Smooth muscle cell (in vitro differentiated cells): ENCODE measurements around the gene PNPLA2. TPM values are rescaled to one million over a fixed set of nuclear protein-coding genes. Genes with fewer than 3 reads are reported as not detected.
A peak's percentile ranks its signal among the peaks of the same experiment; 100 is the strongest.

Experiments
- DNase-seq: peaks from one replicate; lab custom pipeline; 2025; ENCODE audit not compliant: unreplicated experiment; lab: John Stamatoyannopoulos, UW
- H2AFZ ChIP-seq: fragments of 200-600 bp; sonication (generic); 2 replicates; pipeline ENCODE4 v1.6.0; 2016; ENCODE audit warnings: antibody characterized with exemption, low read depth, mild to moderate bottlenecking
- H3F3A ChIP-seq: fragments of 200-600 bp; sonication (generic); 2 replicates; pipeline ENCODE4 v1.6.0; 2017; ENCODE audit warnings: antibody characterized with exemption, low read depth
- H3K27ac ChIP-seq: fragments of 200-600 bp; sonication (generic); 2 replicates; pipeline ENCODE4 v1.5.1; 2016; ENCODE audit warnings: low read depth, mild to moderate bottlenecking
- H3K27me3 ChIP-seq: fragments of 200-600 bp; sonication (generic); 2 replicates; pipeline ENCODE4 v1.6.1; 2016; ENCODE audit warnings: low read depth, mild to moderate bottlenecking
- H3K36me3 ChIP-seq: fragments of 200-600 bp; sonication (generic); 2 replicates; pipeline ENCODE4 v1.5.1; 2016; ENCODE audit warnings: low read depth
- H3K4me1 ChIP-seq: fragments of 200-600 bp; sonication (generic); 2 replicates; pipeline ENCODE4 v1.5.1; 2016; ENCODE audit warnings: low read depth
- H3K4me2 ChIP-seq: fragments of 200-600 bp; sonication (generic); 2 replicates; pipeline ENCODE4 v1.6.0; 2016; ENCODE audit warnings: mild to moderate bottlenecking
- H3K4me3 ChIP-seq: fragments of 200-600 bp; sonication (generic); 2 replicates; pipeline ENCODE4 v1.5.1; 2016; ENCODE audit warnings: mild to moderate bottlenecking
- H3K79me2 ChIP-seq: fragments of 200-600 bp; sonication (generic); 2 replicates; pipeline ENCODE4 v1.6.0; 2016; ENCODE audit warnings: low read depth, mild to moderate bottlenecking
- H3K9ac ChIP-seq: fragments of 200-600 bp; sonication (generic); 2 replicates; pipeline ENCODE4 v1.6.0; 2016; ENCODE audit warnings: low read depth
- H3K9me3 ChIP-seq: fragments of 200-600 bp; sonication (generic); replicated peaks from 2 replicates; pipeline ENCODE4 v1.5.1; 2016; ENCODE audit warnings: low read depth
- H4K20me1 ChIP-seq: fragments of 200-600 bp; sonication (generic); 2 replicates; pipeline ENCODE4 v1.6.0; 2016; ENCODE audit warnings: low read depth
- WGBS: methylation state at CpG from one replicate; pipeline ENCODE4 v1.1.7; 2016; ENCODE audit warnings: low lambda C conversion rate; 5-methylcytosine and 5-hydroxymethylcytosine counted together
- polyA plus RNA-seq: library from polyadenylated mRNA; unstranded; fragments of >200 nt; fragmentation: Nextera tagmentation; extraction: Ambion mirVana; gene quantifications from 2 replicates; pipeline ENCODE4 v1.2.1, GENCODE V29; 2016
- total RNA-seq: library from RNA; depleted of rRNA; stranded (reverse); fragments of >200 nt; gene quantifications from 2 replicates; pipeline ENCODE4 v1.2.3, GENCODE V29; 2014
- TF ChIP-seq, protein P1 (sequence below): fragments of 200-600 bp; sonication (generic); IDR thresholded peaks from 2 replicates; pipeline ENCODE4 v1.5.1; 2017; ENCODE audit warnings: borderline replicate concordance, mild to moderate bottlenecking, antibody characterized with exemption; ENCODE audit not compliant: insufficient read depth, poor library complexity, severe bottlenecking

The PNPLA2 gene
- total and polyA plus RNA-seq, 2 experiments from 2014 or later, result 12.4 to 26.4 TPM

GRCh38 chr11:820655-821511 is 2.2 kb downstream of the PNPLA2 start:
- H3K27ac ChIP-seq, result no peak overlapping the region

DNA sequence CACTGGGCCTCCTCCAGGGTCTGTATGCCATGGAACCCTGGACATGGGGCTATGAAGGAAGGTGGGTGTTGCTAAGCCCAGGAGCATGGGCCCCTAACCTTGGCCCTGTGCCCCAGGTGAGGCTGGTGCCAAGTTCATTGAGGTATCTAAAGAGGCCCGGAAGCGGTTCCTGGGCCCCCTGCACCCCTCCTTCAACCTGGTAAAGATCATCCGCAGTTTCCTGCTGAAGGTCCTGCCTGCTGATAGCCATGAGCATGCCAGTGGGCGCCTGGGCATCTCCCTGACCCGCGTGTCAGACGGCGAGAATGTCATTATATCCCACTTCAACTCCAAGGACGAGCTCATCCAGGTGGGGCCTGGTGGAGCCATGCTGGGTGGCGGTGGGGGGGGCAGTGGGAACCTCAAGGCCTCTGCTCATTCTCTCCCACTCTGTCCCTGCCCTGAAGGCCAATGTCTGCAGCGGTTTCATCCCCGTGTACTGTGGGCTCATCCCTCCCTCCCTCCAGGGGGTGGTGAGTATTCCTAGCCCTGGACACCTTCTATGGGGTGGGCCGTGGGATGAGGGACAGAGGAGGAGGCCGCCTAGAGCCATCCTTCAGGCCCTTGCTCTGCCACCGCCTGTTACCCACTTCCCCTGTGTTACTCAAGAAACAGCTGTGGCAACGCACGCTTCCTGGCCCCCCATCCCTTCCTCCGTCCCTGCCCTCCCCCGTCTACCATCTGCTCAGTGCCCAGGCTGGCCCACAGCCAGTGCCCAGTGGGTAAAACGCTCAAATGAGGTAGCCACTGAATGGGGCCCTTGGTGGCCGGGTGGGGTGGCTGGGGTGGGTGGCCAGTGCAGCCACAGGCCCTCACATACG is 3.0 kb downstream of the PNPLA2 start:
- no peak overlapping the region for H3K27ac ChIP-seq
- DNase-seq, result no peak
- no peak overlapping the region for H3K4me2 ChIP-seq
- no peak overlapping the region for H3K4me3 ChIP-seq
- H3K79me2 ChIP-seq, result peaks cover 13% of the 10 kb centered on the region
- no peak overlapping the region for H2AFZ ChIP-seq
- H3K9ac ChIP-seq, result no peak overlapping the region
- WGBS, result 97% methylated on average over 18 of the region's 22 CpGs
- H3K9me3 ChIP-seq, result no peaks in the 10 kb centered on the region
- peaks cover 19% of the 10 kb centered on the region for H3K27me3 ChIP-seq
- H3K36me3 ChIP-seq, result no peaks in the 10 kb centered on the region
- H4K20me1 ChIP-seq, result peaks cover 37% of the 10 kb centered on the region
- peaks cover 10% of the 10 kb centered on the region for H3K4me1 ChIP-seq
- H3F3A ChIP-seq, result no peaks in the 10 kb centered on the region
- TF ChIP-seq, protein P1, sequence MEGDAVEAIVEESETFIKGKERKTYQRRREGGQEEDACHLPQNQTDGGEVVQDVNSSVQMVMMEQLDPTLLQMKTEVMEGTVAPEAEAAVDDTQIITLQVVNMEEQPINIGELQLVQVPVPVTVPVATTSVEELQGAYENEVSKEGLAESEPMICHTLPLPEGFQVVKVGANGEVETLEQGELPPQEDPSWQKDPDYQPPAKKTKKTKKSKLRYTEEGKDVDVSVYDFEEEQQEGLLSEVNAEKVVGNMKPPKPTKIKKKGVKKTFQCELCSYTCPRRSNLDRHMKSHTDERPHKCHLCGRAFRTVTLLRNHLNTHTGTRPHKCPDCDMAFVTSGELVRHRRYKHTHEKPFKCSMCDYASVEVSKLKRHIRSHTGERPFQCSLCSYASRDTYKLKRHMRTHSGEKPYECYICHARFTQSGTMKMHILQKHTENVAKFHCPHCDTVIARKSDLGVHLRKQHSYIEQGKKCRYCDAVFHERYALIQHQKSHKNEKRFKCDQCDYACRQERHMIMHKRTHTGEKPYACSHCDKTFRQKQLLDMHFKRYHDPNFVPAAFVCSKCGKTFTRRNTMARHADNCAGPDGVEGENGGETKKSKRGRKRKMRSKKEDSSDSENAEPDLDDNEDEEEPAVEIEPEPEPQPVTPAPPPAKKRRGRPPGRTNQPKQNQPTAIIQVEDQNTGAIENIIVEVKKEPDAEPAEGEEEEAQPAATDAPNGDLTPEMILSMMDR, result no peak

More at GRCh38 chr11:820655-821511, 2.2 kb downstream of the PNPLA2 start:
- no peaks in the 10 kb centered on the region for H3K9me3 ChIP-seq
- H2AFZ ChIP-seq, result no peak overlapping the region
- H3K4me3 ChIP-seq, result peak overlapping the region; percentile 96
- H3K9ac ChIP-seq, result no peak overlapping the region
- DNase-seq, result no peak
- peaks cover 37% of the 10 kb centered on the region for H4K20me1 ChIP-seq
- no peaks in the 10 kb centered on the region for H3K36me3 ChIP-seq
- peak overlapping the region; percentile 100 for H3K4me2 ChIP-seq
- no peaks in the 10 kb centered on the region for H3F3A ChIP-seq
- TF ChIP-seq, protein P1, result no peak
- H3K4me1 ChIP-seq, result peaks cover 10% of the 10 kb centered on the region
- 85% methylated on average over 11 of the region's 11 CpGs for WGBS
- H3K27me3 ChIP-seq, result peaks cover 10% of the 10 kb centered on the region
- H3K79me2 ChIP-seq, result peaks cover 13% of the 10 kb centered on the region

DNA sequence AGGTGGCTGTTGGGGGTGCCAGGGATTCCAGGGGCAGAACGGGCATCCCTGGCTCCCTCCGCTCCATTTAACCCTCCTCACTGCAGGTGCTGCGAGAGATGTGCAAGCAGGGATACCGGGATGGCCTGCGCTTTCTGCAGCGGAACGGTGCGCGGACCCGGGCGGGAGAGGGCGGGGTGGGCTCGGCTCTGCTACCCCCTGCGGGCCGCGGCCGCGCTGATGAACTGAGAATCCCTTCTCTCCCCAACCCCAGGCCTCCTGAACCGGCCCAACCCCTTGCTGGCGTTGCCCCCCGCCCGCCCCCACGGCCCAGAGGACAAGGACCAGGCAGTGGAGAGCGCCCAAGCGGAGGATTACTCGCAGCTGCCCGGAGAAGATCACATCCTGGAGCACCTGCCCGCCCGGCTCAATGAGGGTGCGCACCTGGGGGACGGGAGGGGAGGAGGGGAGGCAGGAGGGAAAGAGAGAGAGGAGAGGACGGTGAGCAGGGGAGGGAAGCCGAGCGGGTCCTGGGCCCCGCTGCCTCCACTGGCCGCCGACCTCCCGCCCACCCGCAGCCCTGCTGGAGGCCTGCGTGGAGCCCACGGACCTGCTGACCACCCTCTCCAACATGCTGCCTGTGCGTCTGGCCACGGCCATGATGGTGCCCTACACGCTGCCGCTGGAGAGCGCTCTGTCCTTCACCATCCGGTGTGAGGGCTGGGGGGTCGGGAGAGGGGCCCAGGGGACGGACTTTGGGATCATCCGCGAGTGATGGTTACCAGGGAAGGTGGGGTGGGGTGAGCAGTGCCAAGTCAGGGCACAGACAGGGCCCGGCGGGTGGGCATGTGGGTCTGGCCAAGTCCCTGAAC is 5.0 kb downstream of the PNPLA2 start:
- H3K36me3 ChIP-seq, result no peaks in the 10 kb centered on the region
- TF ChIP-seq, protein P1, result no peak
- no peak overlapping the region for H3K27ac ChIP-seq
- 94% methylated on average over 25 of the region's 53 CpGs for WGBS
- no peak for DNase-seq
- H3K4me1 ChIP-seq, result peaks cover 16% of the 10 kb centered on the region
- peaks cover 38% of the 10 kb centered on the region for H3K27me3 ChIP-seq
- no peaks in the 10 kb centered on the region for H3K9me3 ChIP-seq
- H3K4me3 ChIP-seq, result no peak overlapping the region
- peaks cover 42% of the 10 kb centered on the region for H4K20me1 ChIP-seq
- no peak overlapping the region for H3K4me2 ChIP-seq
- peaks cover 13% of the 10 kb centered on the region for H3K79me2 ChIP-seq
- no peak overlapping the region for H2AFZ ChIP-seq
- no peak overlapping the region for H3K9ac ChIP-seq
- no peaks in the 10 kb centered on the region for H3F3A ChIP-seq
